A673 (cell line): ENCODE measurements around the gene ABI3BP.

Experiments used
- EZH2 ChIP-seq: fragments of 200-600 bp; sonication (generic); IDR thresholded peaks from 2 replicates; pipeline ENCODE4 v1.6.1; 2017; ENCODE audit warnings: borderline replicate concordance, low read depth, mild to moderate bottlenecking, mixed read lengths, antibody characterized with exemption, low read length; ENCODE audit not compliant: poor library complexity, severe bottlenecking
- TF ChIP-seq, protein P1 (sequence below): fragments of 300-800, 200-600 bp; sonication (generic); conservative IDR thresholded peaks from 2 replicates; pipeline ENCODE4 v1.5.1; 2017; ENCODE audit warnings: low read depth, mild to moderate bottlenecking, antibody characterized with exemption, low read length, moderate library complexity, mixed read lengths

DNA sequence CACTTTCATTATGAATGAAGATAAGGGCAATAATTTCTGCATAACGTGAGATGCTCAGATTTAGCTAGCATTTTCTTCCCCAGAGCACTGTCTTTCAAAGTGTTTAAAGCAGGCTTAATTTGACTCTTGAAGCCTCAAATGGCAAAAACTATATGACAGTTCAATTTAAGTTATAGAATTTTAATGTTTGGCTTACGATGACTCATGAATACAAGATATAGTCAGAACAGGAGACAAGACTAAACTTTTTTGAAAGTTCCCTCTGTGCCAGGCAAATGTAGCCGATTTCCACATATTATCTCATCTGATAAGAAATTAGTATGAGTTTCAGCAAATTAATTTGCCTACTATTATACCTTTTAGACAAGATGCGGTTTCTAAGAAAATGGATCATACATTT lies 19.6 kb downstream of the ABI3BP start:
- TF ChIP-seq, protein P1, sequence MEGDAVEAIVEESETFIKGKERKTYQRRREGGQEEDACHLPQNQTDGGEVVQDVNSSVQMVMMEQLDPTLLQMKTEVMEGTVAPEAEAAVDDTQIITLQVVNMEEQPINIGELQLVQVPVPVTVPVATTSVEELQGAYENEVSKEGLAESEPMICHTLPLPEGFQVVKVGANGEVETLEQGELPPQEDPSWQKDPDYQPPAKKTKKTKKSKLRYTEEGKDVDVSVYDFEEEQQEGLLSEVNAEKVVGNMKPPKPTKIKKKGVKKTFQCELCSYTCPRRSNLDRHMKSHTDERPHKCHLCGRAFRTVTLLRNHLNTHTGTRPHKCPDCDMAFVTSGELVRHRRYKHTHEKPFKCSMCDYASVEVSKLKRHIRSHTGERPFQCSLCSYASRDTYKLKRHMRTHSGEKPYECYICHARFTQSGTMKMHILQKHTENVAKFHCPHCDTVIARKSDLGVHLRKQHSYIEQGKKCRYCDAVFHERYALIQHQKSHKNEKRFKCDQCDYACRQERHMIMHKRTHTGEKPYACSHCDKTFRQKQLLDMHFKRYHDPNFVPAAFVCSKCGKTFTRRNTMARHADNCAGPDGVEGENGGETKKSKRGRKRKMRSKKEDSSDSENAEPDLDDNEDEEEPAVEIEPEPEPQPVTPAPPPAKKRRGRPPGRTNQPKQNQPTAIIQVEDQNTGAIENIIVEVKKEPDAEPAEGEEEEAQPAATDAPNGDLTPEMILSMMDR: no peak
- no peak for TF ChIP-seq EZH2
